ENCODE data around the gene PNISR.
"Not testable (repeated sequence)": the region's sequence is repeated elsewhere in the genome, so short reads cannot be mapped to it uniquely, and the experiment has no call there.

GRCh38 chr6:99459133-99459532 is 34.0 kb upstream of the PNISR start:
- not testable (repeated sequence) for TF ChIP-seq EP300, POLR2A, CTCF (IDR thresholded peaks at IDR 0.05)
